ENCODE results near the gene CCN5.

GRCh38 chr20:44732327-44732726 lies 17.2 kb downstream of the CCN5 start:
- TF ChIP-seq CTCF (conservative IDR thresholded peaks at IDR 0.05): no peak
- no peak for TF ChIP-seq EZH2 (IDR thresholded peaks at IDR 0.05; ENCODE audit: low read depth)

Data from PC-9 (cell line).